ENCODE data around the gene DHX38.
"Not testable (repeated sequence)": the region's sequence is repeated elsewhere in the genome, so short reads cannot be mapped to it uniquely, and the experiment has no call there.

The DHX38 gene

GRCh38 chr16:72093448-72094265 is at the start of gene DHX38, which contains the start of gene TXNL4B:
DHX38 (plus strand) TSS chr16:72093847; CDS start chr16:72096158, 2,311 bp downstream.
TXNL4B (minus strand) TSS chr16:72093620; CDS start chr16:72090749, 2,871 bp downstream.
- peak; percentile 86 for DNase-seq

- no peak for DNase-seq
Observed at GRCh38 chr16:72044296-72044695, 49.4 kb upstream of the DHX38 start.

DNA sequence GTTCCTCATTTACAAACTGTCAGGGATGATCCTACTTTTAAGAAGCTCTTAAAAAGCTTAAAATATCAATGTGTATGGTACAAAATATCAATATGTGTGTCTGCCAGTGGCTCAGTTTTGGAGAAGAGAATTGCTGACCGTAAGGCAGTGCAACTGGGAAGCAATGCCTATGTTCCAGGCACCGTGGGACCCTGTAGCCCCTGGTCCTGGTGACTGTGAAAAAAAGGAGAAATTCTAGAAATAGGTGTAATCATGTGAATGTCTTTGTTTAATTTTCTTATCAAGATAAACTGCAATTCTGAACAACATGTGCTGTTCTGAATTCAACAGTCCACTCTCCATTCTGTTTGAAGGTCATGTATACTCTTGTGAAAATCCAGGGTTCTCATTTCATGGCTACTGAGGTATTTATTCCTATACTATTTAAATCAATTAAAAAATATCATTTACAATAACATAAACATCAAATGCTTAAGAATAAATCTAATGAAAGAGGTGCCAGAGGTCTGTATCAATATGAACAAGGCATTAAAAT is 48.8 kb upstream of the DHX38 start:
- no peak for DNase-seq

GRCh38 chr16:72049110-72049509 is 44.5 kb upstream of the DHX38 start:
- DNase-seq: no peak

DNA sequence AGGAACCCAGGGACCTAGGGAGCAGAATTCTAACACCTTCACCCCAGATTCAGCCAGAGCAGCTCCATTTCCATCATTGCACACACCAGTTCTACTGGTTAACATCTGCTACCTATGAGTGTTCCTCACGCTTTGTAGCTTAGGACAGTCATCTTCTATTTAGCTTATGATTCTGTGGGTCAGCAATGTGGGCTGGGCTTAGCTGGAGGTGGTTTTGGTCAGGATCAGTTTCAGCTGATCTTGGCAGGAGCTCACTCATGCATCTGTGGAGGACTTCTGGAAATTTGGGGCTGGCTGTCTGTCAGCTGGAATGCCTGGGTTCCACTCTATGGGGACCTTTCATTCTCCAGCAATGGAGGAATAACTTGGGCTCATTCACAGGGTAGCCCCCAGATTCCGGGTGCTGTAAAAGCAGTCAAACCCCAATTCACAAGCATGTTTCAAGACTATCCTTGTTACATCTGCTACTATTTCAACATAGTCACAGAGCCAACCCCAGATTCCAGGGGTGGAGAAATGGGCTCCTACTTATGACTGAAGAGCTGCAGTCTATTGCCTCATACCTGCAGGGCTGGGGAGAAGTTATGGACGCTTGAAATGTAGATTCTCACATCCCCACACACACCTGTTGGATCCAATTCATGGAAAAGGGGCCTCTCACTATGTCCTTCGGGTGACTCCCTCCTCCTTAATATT is 42.7 kb upstream of the DHX38 start:
- no peak for DNase-seq

DNA sequence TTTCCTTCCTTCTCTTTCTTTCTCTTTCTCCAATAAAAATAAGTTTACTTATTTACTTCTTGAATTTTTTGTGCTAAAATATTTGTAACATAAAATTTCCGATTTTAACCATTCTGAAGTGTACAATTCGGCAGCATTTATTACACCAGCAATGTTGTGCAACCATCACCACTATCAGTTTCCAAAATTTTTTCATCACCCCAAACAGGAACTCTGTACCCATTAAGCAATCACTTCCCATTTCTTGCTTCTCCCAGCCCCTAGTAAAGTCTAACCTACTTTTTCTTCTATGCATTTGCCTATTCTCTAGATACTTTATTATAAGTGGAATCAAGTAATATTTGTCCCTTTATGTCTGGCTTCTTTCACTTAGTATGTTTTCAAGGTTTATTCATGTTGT is 41.8 kb upstream of the DHX38 start:
- DNase-seq: no peak

GRCh38 chr16:72054254-72054847 is 39.3 kb upstream of the DHX38 start, which contains the start of gene HP:
HP (plus strand) TSS chr16:72054505; CDS start chr16:72054653, 148 bp downstream.
- not testable (repeated sequence) for DNase-seq

DNA sequence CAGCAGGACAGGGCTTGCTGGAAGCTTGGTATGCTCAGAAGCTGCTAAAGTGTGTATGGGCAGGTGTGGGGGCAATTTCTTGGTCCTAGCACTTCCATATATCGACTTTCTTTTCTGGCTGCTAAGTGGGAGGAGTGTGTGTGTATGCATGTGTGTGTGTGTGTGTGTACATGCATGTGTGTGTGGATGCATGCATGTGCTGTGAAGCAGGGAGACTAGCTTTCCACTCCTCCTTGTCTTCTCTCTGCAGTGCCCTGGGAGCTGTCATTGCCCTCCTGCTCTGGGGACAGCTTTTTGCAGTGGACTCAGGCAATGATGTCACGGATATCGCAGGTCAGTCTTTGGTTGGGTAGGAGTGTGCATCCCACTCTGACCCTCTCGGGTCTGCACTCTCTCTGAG is 37.7 kb upstream of the DHX38 start:
- no peak for DNase-seq

GRCh38 chr16:72057313-72057712 is 36.3 kb upstream of the DHX38 start:
- not testable (repeated sequence) for DNase-seq

GRCh38 chr16:72059060-72059459 is 34.6 kb upstream of the DHX38 start:
- DNase-seq: not testable (repeated sequence)

DNA sequence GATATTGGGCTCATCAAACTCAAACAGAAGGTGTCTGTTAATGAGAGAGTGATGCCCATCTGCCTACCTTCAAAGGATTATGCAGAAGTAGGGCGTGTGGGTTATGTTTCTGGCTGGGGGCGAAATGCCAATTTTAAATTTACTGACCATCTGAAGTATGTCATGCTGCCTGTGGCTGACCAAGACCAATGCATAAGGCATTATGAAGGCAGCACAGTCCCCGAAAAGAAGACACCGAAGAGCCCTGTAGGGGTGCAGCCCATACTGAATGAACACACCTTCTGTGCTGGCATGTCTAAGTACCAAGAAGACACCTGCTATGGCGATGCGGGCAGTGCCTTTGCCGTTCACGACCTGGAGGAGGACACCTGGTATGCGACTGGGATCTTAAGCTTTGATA is 33.2 kb upstream of the DHX38 start:
- DNase-seq: no peak

DNA sequence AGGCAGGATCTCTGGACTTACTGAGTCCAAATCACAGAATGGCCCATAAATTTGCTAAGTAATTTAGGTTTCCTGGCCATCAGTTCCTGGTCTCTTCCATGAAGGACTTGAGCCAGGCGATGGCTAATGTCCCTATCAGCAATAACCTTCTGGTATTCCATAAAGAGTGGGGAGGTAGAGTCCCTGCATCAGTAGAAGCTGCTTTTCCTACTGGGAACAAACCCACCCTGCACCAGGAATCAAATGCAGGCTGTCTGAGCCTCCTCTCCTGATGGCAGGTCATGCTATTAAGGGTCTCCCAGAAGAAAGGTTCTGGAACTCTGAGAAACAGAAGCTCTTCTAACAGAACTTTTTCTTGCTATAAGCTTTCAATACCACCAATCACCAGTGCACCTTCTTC is 32.1 kb upstream of the DHX38 start:
- no peak for DNase-seq

GRCh38 chr16:72064361-72064894 is 29.2 kb upstream of the DHX38 start:
- no peak for DNase-seq

- no peak for DNase-seq
Observed at GRCh38 chr16:72066747-72067146, 26.9 kb upstream of the DHX38 start.

DNA sequence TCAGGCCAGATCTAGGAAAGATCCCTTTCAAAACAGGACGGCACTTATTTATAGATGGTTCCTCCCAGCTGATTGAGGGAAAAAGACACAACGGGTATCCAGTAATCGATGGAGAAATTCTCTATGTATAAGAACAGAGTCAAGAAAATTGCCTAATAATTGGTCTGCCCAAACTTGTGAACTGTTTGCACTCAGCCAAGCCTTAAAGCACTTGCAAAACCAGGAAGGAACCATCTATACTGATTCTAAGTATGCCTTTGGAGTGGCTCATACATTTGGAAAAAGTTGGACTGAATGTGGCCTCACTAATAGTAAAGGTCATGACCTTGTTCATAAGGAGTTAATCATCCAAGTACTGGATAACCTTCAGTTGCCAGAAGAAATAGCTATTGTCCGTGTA is 24.7 kb upstream of the DHX38 start:
- no peak for DNase-seq

GRCh38 chr16:72072514-72073342 is 20.9 kb upstream of the DHX38 start:
- DNase-seq: no peak

DNA sequence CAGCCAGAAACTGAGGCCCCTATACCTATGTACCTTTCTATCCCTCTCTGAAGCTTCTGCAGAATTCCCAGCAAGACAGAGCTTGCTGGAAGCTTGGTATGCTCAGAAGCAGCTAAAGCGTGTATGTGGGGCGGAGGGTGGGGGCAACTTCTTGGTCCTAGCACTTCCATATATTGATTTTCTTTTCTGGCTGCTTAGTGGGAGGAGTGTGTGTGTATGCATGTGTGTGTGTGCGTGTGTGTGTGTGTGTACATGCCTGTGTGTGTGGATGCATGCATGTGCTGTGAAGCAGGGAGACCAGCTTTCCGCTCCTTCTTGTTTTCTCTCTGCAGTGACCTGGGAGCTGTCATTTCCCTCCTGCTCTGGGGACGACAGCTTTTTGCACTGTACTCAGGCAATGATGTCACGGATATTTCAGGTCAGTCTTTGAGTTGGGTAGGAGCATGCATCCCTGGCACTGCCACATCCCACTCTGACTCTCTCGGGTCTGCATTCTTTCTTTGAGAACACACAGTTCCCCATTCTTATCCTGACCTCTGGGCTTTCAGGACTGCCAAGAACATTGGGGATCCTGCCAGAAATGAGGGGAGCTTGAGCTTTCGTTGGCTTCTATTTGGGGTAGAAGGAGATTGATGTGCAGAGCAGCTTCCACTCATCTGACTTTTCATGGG is 20.0 kb upstream of the DHX38 start:
- DNase-seq: no peak

- not testable (repeated sequence) for DNase-seq
Observed at GRCh38 chr16:72075067-72075466, 18.6 kb upstream of the DHX38 start.

DNA sequence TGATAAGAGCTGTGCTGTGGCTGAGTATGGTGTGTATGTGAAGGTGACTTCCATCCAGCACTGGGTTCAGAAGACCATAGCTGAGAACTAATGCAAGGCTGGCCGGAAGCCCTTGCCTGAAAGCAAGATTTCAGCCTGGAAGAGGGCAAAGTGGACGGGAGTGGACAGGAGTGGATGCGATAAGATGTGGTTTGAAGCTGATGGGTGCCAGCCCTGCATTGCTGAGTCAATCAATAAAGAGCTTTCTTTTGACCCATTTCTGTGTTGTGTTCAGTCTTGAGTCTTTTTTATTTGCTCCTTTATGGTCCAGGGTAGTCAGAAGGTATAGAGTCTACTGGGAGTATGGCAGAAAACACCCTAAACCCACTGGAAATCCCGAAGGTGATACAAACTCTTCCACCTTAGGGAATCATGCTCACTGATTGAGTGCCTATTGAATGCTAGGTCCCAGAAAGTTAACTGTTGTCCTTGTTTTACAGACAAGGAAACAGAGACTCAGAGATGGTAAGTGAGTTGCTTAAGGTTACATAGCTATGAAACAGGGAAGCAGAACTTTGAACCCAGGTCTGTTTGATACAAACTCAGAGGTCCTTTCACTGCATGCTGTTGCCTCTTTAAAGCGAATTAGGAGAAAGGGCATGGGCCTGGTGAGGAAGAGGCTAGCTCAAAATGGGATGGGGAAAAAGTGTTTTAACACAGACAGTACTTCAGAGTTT is 16.5 kb upstream of the DHX38 start:
- not testable (repeated sequence) for DNase-seq

DNA sequence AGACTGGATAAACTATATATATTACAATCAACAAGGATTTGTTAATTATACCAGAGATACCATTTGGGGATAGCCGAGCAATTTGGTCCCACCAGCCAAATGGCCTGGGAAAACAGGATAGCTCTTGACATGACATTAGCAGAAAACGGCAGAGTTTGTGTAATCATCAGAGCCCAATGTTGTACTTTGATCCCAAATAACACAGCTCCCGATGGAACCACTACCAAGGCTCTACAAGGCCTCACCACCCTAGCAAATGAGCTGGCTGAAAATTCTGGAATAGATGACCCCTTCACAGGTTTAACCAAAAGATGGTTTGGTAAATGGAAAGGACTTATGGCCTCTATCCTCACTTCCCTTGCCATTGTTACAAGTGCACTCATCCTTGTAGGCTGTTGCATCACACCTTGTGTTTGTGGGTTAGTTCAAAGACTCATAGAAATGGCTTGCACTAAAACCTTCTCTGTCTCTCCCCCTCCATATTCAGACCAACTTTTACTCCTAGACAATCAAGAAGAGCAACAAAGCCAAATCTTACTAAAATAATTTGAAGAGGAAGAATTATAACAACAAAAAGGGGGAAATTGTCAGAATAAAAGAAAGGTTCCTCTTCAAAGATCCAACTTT is 9.8 kb upstream of the DHX38 start:
- no peak for DNase-seq

Data from activated effector memory CD4-positive, alpha-beta T cell treated with Interleukin-2 at 50 U/mL for 16 hours (primary cell).